ENCODE data around the gene SH2B3.

GRCh38 chr12:111366583-111366982, 39.1 kb upstream of the SH2B3 start:
- TF ChIP-seq, protein P1, sequence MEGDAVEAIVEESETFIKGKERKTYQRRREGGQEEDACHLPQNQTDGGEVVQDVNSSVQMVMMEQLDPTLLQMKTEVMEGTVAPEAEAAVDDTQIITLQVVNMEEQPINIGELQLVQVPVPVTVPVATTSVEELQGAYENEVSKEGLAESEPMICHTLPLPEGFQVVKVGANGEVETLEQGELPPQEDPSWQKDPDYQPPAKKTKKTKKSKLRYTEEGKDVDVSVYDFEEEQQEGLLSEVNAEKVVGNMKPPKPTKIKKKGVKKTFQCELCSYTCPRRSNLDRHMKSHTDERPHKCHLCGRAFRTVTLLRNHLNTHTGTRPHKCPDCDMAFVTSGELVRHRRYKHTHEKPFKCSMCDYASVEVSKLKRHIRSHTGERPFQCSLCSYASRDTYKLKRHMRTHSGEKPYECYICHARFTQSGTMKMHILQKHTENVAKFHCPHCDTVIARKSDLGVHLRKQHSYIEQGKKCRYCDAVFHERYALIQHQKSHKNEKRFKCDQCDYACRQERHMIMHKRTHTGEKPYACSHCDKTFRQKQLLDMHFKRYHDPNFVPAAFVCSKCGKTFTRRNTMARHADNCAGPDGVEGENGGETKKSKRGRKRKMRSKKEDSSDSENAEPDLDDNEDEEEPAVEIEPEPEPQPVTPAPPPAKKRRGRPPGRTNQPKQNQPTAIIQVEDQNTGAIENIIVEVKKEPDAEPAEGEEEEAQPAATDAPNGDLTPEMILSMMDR (IDR thresholded peaks at IDR 0.05): no peak
- no peak for TF ChIP-seq POLR2AphosphoS5 (IDR thresholded peaks at IDR 0.05)

Measured in esophagus muscularis mucosa (tissue), 3 donors.